HEK293 (cell line): ENCODE measurements around the gene EXD3.
"Not testable (repeated sequence)": the region's sequence is repeated elsewhere in the genome, so short reads cannot be mapped to it uniquely, and the experiment has no call there.

Source experiments
- CTCF ChIP-seq: fragments of 450-650 bp; formaldehyde crosslinking; IDR thresholded peaks from 2 replicates; pipeline ENCODE4 v1.5.1; 2016; ENCODE audit warnings: missing biosample characterization, missing genetic modification characterization
- KLF10 ChIP-seq: fragments of 450-650 bp; IDR thresholded peaks from 2 replicates; pipeline ENCODE4 v1.5.1; 2018; ENCODE audit warnings: missing biosample characterization, mild to moderate bottlenecking, missing genetic modification characterization
- REPIN1 ChIP-seq: fragments of 450-650 bp; formaldehyde crosslinking; IDR thresholded peaks from 2 replicates; pipeline ENCODE4 v1.5.1; 2017; ENCODE audit warnings: missing biosample characterization, missing genetic modification characterization, low read depth
- REST ChIP-seq: fragments of 450-650 bp; formaldehyde crosslinking; IDR thresholded peaks from 2 replicates; pipeline ENCODE4 v1.5.1; 2016; ENCODE audit warnings: missing biosample characterization, missing genetic modification characterization
- YY1 ChIP-seq: fragments of 450-650 bp; formaldehyde crosslinking; IDR thresholded peaks from 2 replicates; pipeline ENCODE4 v1.5.1; 2018; ENCODE audit warnings: missing biosample characterization, missing genetic modification characterization
- ZBTB49 ChIP-seq: fragments of 450-650 bp; formaldehyde crosslinking; IDR thresholded peaks from 2 replicates; pipeline ENCODE4 v1.5.1; 2016; ENCODE audit warnings: missing biosample characterization, missing genetic modification characterization, low read depth
- ZNF133 ChIP-seq: fragments of 450-650 bp; formaldehyde crosslinking; IDR thresholded peaks from 2 replicates; pipeline ENCODE4 v1.5.1; 2016; ENCODE audit warnings: missing biosample characterization, missing genetic modification characterization
- ZNF175 ChIP-seq: fragments of 450-650 bp; formaldehyde crosslinking; IDR thresholded peaks from 2 replicates; pipeline ENCODE4 v1.5.1; 2016; ENCODE audit warnings: missing biosample characterization, missing genetic modification characterization
- ZNF184 ChIP-seq: fragments of 450-650 bp; IDR thresholded peaks from 2 replicates; pipeline ENCODE4 v1.5.1; 2018; ENCODE audit warnings: missing biosample characterization, mild to moderate bottlenecking, missing genetic modification characterization
- ZNF280D ChIP-seq: fragments of 450-650 bp; formaldehyde crosslinking; IDR thresholded peaks from 2 replicates; pipeline ENCODE4 v1.5.1; 2016; ENCODE audit warnings: missing biosample characterization, missing genetic modification characterization
- ZNF324 ChIP-seq: fragments of 450-650 bp; formaldehyde crosslinking; IDR thresholded peaks from 2 replicates; pipeline ENCODE4 v1.5.1; 2016; ENCODE audit warnings: missing biosample characterization, missing genetic modification characterization
- ZSCAN30 ChIP-seq: fragments of 450-650 bp; IDR thresholded peaks from 2 replicates; pipeline ENCODE4 v1.5.1; 2018; ENCODE audit warnings: missing biosample characterization, mild to moderate bottlenecking, missing genetic modification characterization, moderate library complexity

GRCh38 chr9:137466389-137467085 lies 43.6 kb upstream of the EXD3 start:
- not testable (repeated sequence) for TF ChIP-seq ZSCAN30 (tag by site-specific recombination); CTCF (tag by site-specific recombination); ZNF175; ZBTB49 (tag by site-specific recombination); REST (tag by site-specific recombination); ZNF184 (tag by site-specific recombination); ZNF133 (tag by site-specific recombination); ZNF324; ZNF280D (tag by site-specific recombination); YY1 (tag by site-specific recombination); REPIN1 (tag by site-specific recombination); KLF10
